NCI-H446 treated with DMSO at 0.1 percent for 48 hours (cell line): ENCODE data around the gene VPS52.
"Not testable (repeated sequence)": the region's sequence is repeated elsewhere in the genome, so short reads cannot be mapped to it uniquely, and the experiment has no call there.

Experiments used
- DNase-seq: peaks from one replicate; lab custom pipeline; 2025; lab: John Stamatoyannopoulos, UW

Gene VPS52

GRCh38 chr6:33249732-33250630, 21.7 kb downstream of the VPS52 start:
- no peak for DNase-seq

GRCh38 chr6:33248932-33249731, 22.5 kb downstream of the VPS52 start:
- peak; percentile 99 for DNase-seq

GRCh38 chr6:33248643-33248931, 23.1 kb downstream of the VPS52 start:
- DNase-seq: peak; percentile 39

GRCh38 chr6:33247977-33248642, 23.6 kb downstream of the VPS52 start:
- DNase-seq: peak; percentile 57

GRCh38 chr6:33243476-33243875, 28.2 kb downstream of the VPS52 start:
- DNase-seq: no peak

GRCh38 chr6:33241968-33242367, 29.7 kb downstream of the VPS52 start:
- DNase-seq: no peak

GRCh38 chr6:33237741-33238140, 33.9 kb downstream of the VPS52 start:
- DNase-seq: no peak

GRCh38 chr6:33236852-33237251, 34.8 kb downstream of the VPS52 start:
- DNase-seq: no peak

- no peak for DNase-seq
Measured at GRCh38 chr6:33236328-33236727, 35.3 kb downstream of the VPS52 start.

GRCh38 chr6:33235221-33235634, 36.4 kb downstream of the VPS52 start:
- DNase-seq: no peak

GRCh38 chr6:33226503-33227120, 45.1 kb downstream of the VPS52 start:
- DNase-seq: not testable (repeated sequence)

GRCh38 chr6:33217681-33218080, 54.0 kb downstream of the VPS52 start:
- no peak for DNase-seq

- no peak for DNase-seq
Measured at GRCh38 chr6:33217246-33217645, 54.4 kb downstream of the VPS52 start.

GRCh38 chr6:33216117-33216649, 55.5 kb downstream of the VPS52 start:
- DNase-seq: no peak

GRCh38 chr6:33215271-33216116, 56.2 kb downstream of the VPS52 start:
- no peak for DNase-seq

GRCh38 chr6:33213989-33214335, 57.7 kb downstream of the VPS52 start:
- no peak for DNase-seq

- no peak for DNase-seq
Measured at GRCh38 chr6:33213166-33213988, 58.3 kb downstream of the VPS52 start.

- no peak for DNase-seq
Measured at GRCh38 chr6:33212857-33213165, 58.9 kb downstream of the VPS52 start.

GRCh38 chr6:33211666-33212422, 59.8 kb downstream of the VPS52 start:
- DNase-seq: no peak

- no peak for DNase-seq
Measured at GRCh38 chr6:33211136-33211535, 60.5 kb downstream of the VPS52 start.
